Left forelimb (tissue), 1 donor: ENCODE results near the gene DOC2A.
"Not testable (repeated sequence)": the region's sequence is repeated elsewhere in the genome, so short reads cannot be mapped to it uniquely, and the experiment has no call there.

ENCODE experiments used
- DNase-seq: peaks from one replicate; pipeline ENCODE4 v3.0.0-alpha.2; 2018; ENCODE audit warnings: low spot score

The DOC2A gene

GRCh38 chr16:30027588-30028437 is 17.0 kb upstream of the DOC2A start:
- no peak for DNase-seq

GRCh38 chr16:30026449-30026848 is 15.6 kb upstream of the DOC2A start:
- DNase-seq, result no peak

GRCh38 chr16:30025574-30025973 is 14.7 kb upstream of the DOC2A start:
- no peak for DNase-seq

GRCh38 chr16:30025156-30025555 is 14.3 kb upstream of the DOC2A start:
- no peak for DNase-seq

- DNase-seq, result no peak
These were observed 13.6 kb upstream of the DOC2A start for GRCh38 chr16:30024451-30024850.

GRCh38 chr16:30023586-30023985 is 12.8 kb upstream of the DOC2A start:
- DNase-seq, result no peak

- DNase-seq, result no peak
These were observed 12.1 kb upstream of the DOC2A start, which contains the start of gene C16orf92 for GRCh38 chr16:30022887-30023286. Gene C16orf92, plus strand, starts transcription at chr16:30023198. Its CDS starts 143 bp downstream, at chr16:30023341.

GRCh38 chr16:30018731-30019158 is 7.9 kb upstream of the DOC2A start:
- no peak for DNase-seq

GRCh38 chr16:30017937-30018336 is 7.1 kb upstream of the DOC2A start:
- DNase-seq, result not testable (repeated sequence)

- DNase-seq, result no peak
These were observed 6.4 kb upstream of the DOC2A start for GRCh38 chr16:30017277-30017656.

- no peak for DNase-seq
These were observed 5.9 kb upstream of the DOC2A start for GRCh38 chr16:30016555-30017276.

GRCh38 chr16:30015450-30015849 is 4.6 kb upstream of the DOC2A start:
- DNase-seq, result not testable (repeated sequence)

GRCh38 chr16:30012598-30012997 is 1.8 kb upstream of the DOC2A start:
- peak; percentile 46 for DNase-seq

- DNase-seq, result peak; percentile 58
These were observed 1.1 kb upstream of the DOC2A start for GRCh38 chr16:30011714-30012504.

- DNase-seq, result no peak
These were observed 610 bp downstream of the DOC2A start for GRCh38 chr16:30009990-30010843.

GRCh38 chr16:30009085-30009862 is 1.6 kb downstream of the DOC2A start:
- DNase-seq, result no peak

- no peak for DNase-seq
These were observed 3.4 kb downstream of the DOC2A start for GRCh38 chr16:30007378-30007895.

GRCh38 chr16:30006659-30007377 is 4.0 kb downstream of the DOC2A start:
- DNase-seq, result no peak

GRCh38 chr16:30006095-30006473 is 4.7 kb downstream of the DOC2A start:
- no peak for DNase-seq
